Uterus (tissue), 4 donors: Measurements from ENCODE around the gene SLCO3A1. TPM values are rescaled to one million over a fixed set of nuclear protein-coding genes. Genes with fewer than 3 reads are reported as not detected.

Experiments used
- DNase-seq, 2 donors: peaks; one replicate each; pipeline ENCODE4 v3.0.0-alpha.2; 2019 to 2020
- H3K27ac ChIP-seq, 2 donors: fragments of 200-600 bp; sonication (generic); 1 replicate in 1 of 2; 2 replicates in 1 of 2; pipeline ENCODE4 v1.5.1; 2016 to 2018
- H3K27me3 ChIP-seq, 2 donors: fragments of 200-600 bp; sonication (generic); one replicate each; pipeline ENCODE4 v1.5.1; 2018 to 2019; ENCODE audit warnings: control low read depth in 1 of 2
- H3K36me3 ChIP-seq, 2 donors: fragments of 200-600 bp; sonication (generic); one replicate each; pipeline ENCODE4 v1.5.1; 2019; ENCODE audit warnings: control low read depth in 1 of 2
- H3K4me1 ChIP-seq, 2 donors: fragments of 200-600 bp; sonication (generic); one replicate each; pipeline ENCODE4 v1.5.1; 2018 to 2019; ENCODE audit warnings: control low read depth in 1 of 2
- H3K4me3 ChIP-seq, 2 donors: fragments of 200-600 bp; sonication (generic); 1 replicate in 1 of 2; 2 replicates in 1 of 2; pipeline ENCODE4 v1.5.1; 2018 to 2019; ENCODE audit warnings: mild to moderate bottlenecking in 1 of 2
- H3K9me3 ChIP-seq, 2 donors: fragments of 200-600 bp; sonication (generic); one replicate each; pipeline ENCODE4 v1.5.1; 2019; ENCODE audit warnings: control low read depth in 1 of 2
- POLR2A ChIP-seq, 2 donors: fragments of 450-650 bp; IDR thresholded peaks; one replicate each; pipeline ENCODE4 v1.6.1; 2016; ENCODE audit warnings: antibody characterized with exemption in 2 of 2, mild to moderate bottlenecking in 1 of 2, moderate library complexity in 1 of 2
- intact Hi-C: fragments of 100-400 bp; cut with DNase I; formaldehyde crosslinking; loops from one replicate; pipeline ENCODE4 v1.15.1; 2023; ENCODE audit warnings: low total_unique reads
- total RNA-seq, 4 donors: library from RNA; depleted of rRNA in 3 of 4; stranded (reverse); fragments of >200 nt in 3 of 4; gene quantifications; one replicate each; pipeline versions ENCODE4 v1.1.0 to v1.2.4, GENCODE V29; 2014 to 2023
- TF ChIP-seq, protein P1 (sequence below), 4 experiments: fragments of 200-600 bp in 2 of 4; fragments of 450-650 bp in 2 of 4; sonication (generic) in 2 of 4; IDR thresholded peaks; one replicate each; pipeline ENCODE4 v1.5.1; 2016 to 2019; ENCODE audit warnings: antibody characterized with exemption in 4 of 4, mild to moderate bottlenecking in 2 of 4, moderate library complexity in 1 of 4
- donor health status: DM: yes; HTN: yes; CAD: no.

Gene SLCO3A1
- total RNA-seq, 4 donors from 2014 or later, result 4.4 to 26.1 (median 9.5) TPM

DNA sequence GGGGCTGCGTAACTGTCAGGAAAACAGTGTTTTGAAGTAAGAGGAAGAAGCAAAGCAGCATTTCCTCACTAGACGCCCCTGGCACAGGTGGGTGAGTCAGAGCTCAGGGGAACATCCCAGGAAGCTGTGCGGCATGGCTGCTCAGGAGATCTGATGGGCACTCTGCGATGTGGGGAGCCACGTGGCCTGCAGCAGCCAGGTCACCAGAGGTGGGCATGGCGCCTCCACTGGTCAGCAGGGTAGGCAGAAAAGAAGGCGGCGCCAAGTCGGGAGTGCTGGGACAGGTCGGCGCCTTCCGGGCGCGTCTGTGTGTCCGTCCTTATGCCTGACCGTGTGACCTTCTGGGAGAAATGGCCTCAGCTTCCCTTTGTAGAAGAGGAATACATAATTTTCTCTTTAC, 290.3 kb downstream of the SLCO3A1 start:
- Histone ChIP-seq H3K4me3 (no peak overlapping the region), H3K36me3 (no peaks in the 10 kb centered on the region), H3K27me3 (no peaks in the 10 kb centered on the region), H3K27ac (no peak overlapping the region), H3K4me1 (no peaks in the 10 kb centered on the region), H3K9me3 (no peaks in the 10 kb centered on the region)
- DNase-seq, result no peak
- no peak for TF ChIP-seq POLR2A (IDR thresholded peaks at IDR 0.05)
- TF ChIP-seq, protein P1, sequence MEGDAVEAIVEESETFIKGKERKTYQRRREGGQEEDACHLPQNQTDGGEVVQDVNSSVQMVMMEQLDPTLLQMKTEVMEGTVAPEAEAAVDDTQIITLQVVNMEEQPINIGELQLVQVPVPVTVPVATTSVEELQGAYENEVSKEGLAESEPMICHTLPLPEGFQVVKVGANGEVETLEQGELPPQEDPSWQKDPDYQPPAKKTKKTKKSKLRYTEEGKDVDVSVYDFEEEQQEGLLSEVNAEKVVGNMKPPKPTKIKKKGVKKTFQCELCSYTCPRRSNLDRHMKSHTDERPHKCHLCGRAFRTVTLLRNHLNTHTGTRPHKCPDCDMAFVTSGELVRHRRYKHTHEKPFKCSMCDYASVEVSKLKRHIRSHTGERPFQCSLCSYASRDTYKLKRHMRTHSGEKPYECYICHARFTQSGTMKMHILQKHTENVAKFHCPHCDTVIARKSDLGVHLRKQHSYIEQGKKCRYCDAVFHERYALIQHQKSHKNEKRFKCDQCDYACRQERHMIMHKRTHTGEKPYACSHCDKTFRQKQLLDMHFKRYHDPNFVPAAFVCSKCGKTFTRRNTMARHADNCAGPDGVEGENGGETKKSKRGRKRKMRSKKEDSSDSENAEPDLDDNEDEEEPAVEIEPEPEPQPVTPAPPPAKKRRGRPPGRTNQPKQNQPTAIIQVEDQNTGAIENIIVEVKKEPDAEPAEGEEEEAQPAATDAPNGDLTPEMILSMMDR (IDR thresholded peaks at IDR 0.05), result no peak
- intact Hi-C loops, result no loop called here

- Histone ChIP-seq H3K4me3 (no peak overlapping the region), H3K27me3 (no peaks in the 10 kb centered on the region), H3K27ac (no peak overlapping the region), H3K4me1 (no peaks in the 10 kb centered on the region), H3K9me3 (no peaks in the 10 kb centered on the region), H3K36me3 (no peaks in the 10 kb centered on the region)
- intact Hi-C loops, result no loop called here
- TF ChIP-seq, protein P1 (IDR thresholded peaks at IDR 0.05), result no peak
- no peak for TF ChIP-seq POLR2A (IDR thresholded peaks at IDR 0.05)
- DNase-seq, result no peak
These were observed 293.1 kb downstream of the SLCO3A1 start for GRCh38 chr15:92146511-92147150.

DNA sequence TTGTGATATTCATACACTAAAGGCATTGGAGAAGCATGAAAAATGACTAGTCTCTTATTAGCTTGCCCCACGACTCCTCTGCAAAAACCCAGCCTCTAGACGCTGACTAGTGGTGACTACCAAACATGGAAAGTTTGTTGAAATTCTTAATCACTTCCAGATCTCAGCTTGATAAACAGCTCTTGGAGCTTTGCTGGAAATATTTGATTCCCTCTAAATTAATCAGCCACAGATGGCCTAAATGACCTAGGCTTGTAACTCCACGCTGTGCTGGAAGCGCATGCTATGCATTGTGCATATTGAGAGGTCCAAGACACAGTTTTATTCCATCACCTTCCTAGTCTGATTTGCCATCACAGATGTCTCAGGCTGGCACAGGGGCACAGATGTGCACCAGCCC, 295.5 kb downstream of the SLCO3A1 start:
- Histone ChIP-seq H3K4me1 (no peaks in the 10 kb centered on the region), H3K4me3 (no peak overlapping the region), H3K27ac (no peak overlapping the region), H3K36me3 (no peaks in the 10 kb centered on the region), H3K27me3 (no peaks in the 10 kb centered on the region), H3K9me3 (no peaks in the 10 kb centered on the region)
- TF ChIP-seq, protein P1 (IDR thresholded peaks at IDR 0.05), result no peak
- TF ChIP-seq POLR2A (IDR thresholded peaks at IDR 0.05), result no peak
- no peak for DNase-seq
- intact Hi-C loops, result no loop called here

- Histone ChIP-seq H3K4me1 (no peaks in the 10 kb centered on the region), H3K36me3 (no peaks in the 10 kb centered on the region), H3K9me3 (no peaks in the 10 kb centered on the region), H3K27ac (no peak overlapping the region), H3K4me3 (no peak overlapping the region), H3K27me3 (no peaks in the 10 kb centered on the region)
- TF ChIP-seq POLR2A (IDR thresholded peaks at IDR 0.05), result no peak
- TF ChIP-seq, protein P1 (IDR thresholded peaks at IDR 0.05), result no peak
- intact Hi-C loops, result no loop called here
- DNase-seq, result no peak
These were observed 296.0 kb downstream of the SLCO3A1 start for GRCh38 chr15:92149465-92149864.

DNA sequence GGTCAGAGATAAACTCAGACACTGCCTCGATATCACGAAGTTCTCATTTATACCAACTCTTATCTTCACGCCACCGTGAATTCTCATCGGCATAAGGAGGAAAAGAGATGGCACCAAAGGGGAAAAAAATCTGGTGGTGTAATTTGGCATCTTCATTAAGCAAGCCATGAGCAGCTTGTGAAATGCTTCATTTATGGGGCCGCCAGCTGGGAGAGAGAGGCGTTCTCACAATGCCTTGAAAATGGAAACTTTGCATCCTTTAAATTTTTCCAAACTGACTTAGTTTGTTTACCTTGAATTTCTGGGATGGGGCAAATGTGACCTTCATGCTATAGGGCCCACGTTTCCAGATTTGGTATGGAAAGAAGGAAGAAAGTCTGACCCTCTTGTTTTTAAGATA, 297.7 kb downstream of the SLCO3A1 start:
- intact Hi-C loops, result no loop called here
- H3K36me3 ChIP-seq, result no peaks in the 10 kb centered on the region
- TF ChIP-seq, protein P1 (IDR thresholded peaks at IDR 0.05), result no peak
- TF ChIP-seq POLR2A (IDR thresholded peaks at IDR 0.05), result no peak
- H3K4me1 ChIP-seq, result no peaks in the 10 kb centered on the region
- H3K9me3 ChIP-seq, result no peaks in the 10 kb centered on the region
- H3K4me3 ChIP-seq, result no peak overlapping the region
- DNase-seq, result no peak
- H3K27ac ChIP-seq, result no peak overlapping the region
- H3K27me3 ChIP-seq, result no peaks in the 10 kb centered on the region
